ENCODE measurements around the gene BANP. TPM values are rescaled to one million over a fixed set of nuclear protein-coding genes. Genes with fewer than 3 reads are reported as not detected.

The BANP gene
- total RNA-seq, 3 donors from 2014 or later, result 21.9 to 45.4 (median 32.4) TPM

DNA sequence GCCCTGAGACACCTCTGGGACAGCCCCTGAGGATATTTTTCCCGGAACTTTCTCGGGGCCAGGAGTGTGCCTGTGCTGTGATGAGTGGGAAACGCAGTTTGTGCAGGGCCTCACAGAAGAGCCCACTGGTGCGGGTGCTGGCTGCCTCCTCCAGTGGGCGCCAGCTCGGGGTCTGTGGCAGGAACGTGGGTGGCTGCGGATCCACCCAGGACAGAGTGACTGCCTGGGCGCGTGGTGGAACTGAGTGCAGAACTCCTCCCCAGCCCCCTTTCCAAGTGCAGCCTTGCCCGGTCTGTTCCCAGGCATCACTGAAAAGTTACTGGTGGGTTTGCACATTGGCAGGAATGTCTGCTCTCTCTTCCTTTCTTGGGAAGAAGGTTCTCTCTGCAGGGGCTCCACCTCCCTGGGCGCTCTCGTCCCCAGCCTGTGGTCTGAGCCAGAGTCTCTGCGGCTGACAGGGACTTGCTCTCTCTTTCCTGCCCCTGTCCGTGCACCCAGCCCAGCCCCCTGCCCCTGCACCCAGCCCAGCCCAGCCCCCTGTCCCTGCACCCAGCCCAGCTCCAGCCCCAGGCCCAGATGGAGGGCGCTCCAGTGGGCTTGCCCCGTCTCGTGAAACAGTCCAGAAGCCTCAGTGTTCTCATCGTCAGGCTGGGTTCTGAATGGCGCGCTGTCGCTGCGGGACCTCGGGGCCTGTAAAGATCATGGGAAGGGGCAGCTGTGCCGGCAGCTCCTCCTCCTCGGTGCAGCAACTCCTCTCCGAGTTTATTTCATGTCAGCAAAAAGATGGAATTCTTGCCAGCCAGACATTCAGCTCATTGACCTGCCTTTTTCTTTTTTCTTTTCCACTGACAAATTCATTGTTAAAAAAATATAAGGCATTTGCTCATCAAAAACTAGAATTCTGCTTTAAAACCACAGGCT is 117.5 kb downstream of the BANP start:
- Histone ChIP-seq H3K27ac (no peak overlapping the region), H3K4me3 (no peak overlapping the region), H3K36me3 (no peaks in the 10 kb centered on the region), H3K9me3 (no peaks in the 10 kb centered on the region), H3K27me3 (no peaks in the 10 kb centered on the region), H3K4me1 (no peaks in the 10 kb centered on the region)
- no peak for DNase-seq (ENCODE audit: low spot score in 2 of 2)
- TF ChIP-seq POLR2AphosphoS5 (IDR thresholded peaks at IDR 0.05) (no peak), POLR2A (IDR thresholded peaks at IDR 0.05) (no peak)
- TF ChIP-seq, protein P1, sequence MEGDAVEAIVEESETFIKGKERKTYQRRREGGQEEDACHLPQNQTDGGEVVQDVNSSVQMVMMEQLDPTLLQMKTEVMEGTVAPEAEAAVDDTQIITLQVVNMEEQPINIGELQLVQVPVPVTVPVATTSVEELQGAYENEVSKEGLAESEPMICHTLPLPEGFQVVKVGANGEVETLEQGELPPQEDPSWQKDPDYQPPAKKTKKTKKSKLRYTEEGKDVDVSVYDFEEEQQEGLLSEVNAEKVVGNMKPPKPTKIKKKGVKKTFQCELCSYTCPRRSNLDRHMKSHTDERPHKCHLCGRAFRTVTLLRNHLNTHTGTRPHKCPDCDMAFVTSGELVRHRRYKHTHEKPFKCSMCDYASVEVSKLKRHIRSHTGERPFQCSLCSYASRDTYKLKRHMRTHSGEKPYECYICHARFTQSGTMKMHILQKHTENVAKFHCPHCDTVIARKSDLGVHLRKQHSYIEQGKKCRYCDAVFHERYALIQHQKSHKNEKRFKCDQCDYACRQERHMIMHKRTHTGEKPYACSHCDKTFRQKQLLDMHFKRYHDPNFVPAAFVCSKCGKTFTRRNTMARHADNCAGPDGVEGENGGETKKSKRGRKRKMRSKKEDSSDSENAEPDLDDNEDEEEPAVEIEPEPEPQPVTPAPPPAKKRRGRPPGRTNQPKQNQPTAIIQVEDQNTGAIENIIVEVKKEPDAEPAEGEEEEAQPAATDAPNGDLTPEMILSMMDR (IDR thresholded peaks at IDR 0.05), result no peak
- intact Hi-C loops (cut with DNase I; ENCODE audit: low total_unique reads), result no loop called here

DNA sequence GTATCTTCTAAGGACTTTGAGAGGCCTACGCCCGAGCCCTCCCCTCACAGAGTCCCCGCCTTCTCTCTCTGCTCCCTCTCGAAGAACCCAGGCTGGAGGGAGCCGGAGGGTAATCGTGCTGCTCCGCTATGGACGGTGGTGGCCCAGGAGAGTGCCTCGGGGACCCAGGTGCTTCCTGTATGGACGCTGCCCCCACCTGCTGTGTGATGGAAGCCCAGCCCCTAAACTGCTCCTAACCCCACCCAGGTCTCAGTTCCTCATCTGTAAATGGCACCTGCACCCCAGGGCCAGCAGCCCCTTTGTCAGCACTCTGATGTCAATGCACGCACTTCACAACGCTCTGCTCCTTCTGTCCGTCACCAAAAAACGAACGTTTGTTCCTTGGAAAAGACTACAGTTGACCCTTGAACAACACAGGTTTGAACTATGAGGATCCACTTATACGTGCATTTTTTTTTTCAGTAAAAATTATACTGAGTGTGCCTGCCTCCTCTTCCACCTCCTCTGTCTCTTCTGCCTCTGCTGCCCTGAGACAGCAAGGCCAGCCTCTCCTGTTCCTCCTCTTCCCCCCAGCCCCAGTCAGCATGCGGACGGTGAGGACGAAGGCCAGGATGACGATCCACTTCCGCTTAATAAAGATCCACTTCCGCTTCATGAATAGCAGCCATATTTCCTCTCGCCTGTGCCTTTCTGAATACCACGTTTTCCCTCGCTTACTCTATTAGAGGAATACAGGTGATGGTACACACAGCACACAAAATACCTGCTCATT is 118.3 kb downstream of the BANP start:
- no peaks in the 10 kb centered on the region for H3K27me3 ChIP-seq
- no peaks in the 10 kb centered on the region for H3K4me1 ChIP-seq
- H3K4me3 ChIP-seq, result no peak overlapping the region
- TF ChIP-seq POLR2AphosphoS5 (IDR thresholded peaks at IDR 0.05), result no peak
- no peak for TF ChIP-seq POLR2A (IDR thresholded peaks at IDR 0.05)
- TF ChIP-seq, protein P1 (IDR thresholded peaks at IDR 0.05), result no peak
- no peak overlapping the region for H3K27ac ChIP-seq
- no peak for DNase-seq (ENCODE audit: low spot score in 2 of 2)
- H3K9me3 ChIP-seq, result no peaks in the 10 kb centered on the region
- intact Hi-C loops (cut with DNase I; ENCODE audit: low total_unique reads), result no loop called here
- no peaks in the 10 kb centered on the region for H3K36me3 ChIP-seq

DNA sequence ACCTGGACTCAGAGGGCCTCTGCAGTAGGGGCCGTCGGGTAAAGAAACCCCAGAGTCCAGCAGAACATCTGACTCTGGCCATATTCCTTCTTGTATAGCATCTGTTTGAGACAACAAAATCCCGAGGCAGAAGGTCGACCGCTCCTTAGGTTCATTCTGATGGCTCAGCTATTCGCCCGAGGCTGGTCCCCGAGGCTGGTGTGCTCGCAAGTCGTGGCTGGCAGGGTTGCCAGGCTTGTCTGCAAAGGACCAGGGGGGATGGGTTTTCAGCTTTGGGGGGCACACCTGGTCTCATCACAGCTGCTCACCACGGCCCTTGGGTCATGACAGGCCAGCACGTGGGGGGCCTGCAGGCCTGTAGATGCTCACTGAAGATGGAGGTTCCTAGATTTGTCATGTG is 119.1 kb downstream of the BANP start:
- DNase-seq (ENCODE audit: low spot score in 2 of 2), result no peak
- H3K27ac ChIP-seq, result no peak overlapping the region
- no peaks in the 10 kb centered on the region for H3K4me1 ChIP-seq
- no peak for TF ChIP-seq POLR2A (IDR thresholded peaks at IDR 0.05)
- TF ChIP-seq, protein P1 (IDR thresholded peaks at IDR 0.05), result no peak
- TF ChIP-seq POLR2AphosphoS5 (IDR thresholded peaks at IDR 0.05), result no peak
- H3K9me3 ChIP-seq, result no peaks in the 10 kb centered on the region
- H3K36me3 ChIP-seq, result no peaks in the 10 kb centered on the region
- H3K27me3 ChIP-seq, result no peaks in the 10 kb centered on the region
- H3K4me3 ChIP-seq, result no peak overlapping the region
- intact Hi-C loops (cut with DNase I; ENCODE audit: low total_unique reads), result no loop called here

DNA sequence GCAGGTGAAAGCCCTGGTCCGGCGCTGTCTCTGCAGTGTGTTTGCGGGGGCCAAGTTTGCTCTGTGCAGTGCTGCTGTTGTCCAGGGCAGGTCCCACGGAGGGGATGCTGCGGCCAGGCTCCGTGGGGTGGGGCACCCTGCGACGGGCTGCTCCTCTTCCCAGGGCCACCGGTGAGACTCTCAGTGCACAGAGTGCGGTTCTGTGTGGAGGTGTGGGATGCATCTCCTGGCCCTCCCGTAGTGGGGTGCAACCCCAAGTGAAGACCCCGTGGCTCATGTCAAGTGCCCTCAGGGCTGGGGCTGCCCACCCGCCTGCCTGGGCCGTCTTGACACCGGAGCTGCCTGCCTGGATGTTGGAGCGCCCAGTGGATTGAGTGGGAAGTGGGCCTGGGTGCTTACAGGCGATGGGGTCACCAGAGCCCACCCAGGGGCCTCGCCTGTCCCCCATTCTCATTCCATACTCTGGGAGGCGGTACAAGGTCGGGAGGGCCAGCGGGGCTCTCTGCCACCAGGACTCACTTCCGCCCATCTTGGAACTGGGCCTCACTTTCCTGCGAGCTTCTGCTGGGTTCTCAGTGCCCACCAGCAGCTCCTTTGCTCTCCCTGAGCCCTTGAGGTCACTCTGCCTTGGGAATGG is 119.9 kb downstream of the BANP start:
- intact Hi-C loops (cut with DNase I; ENCODE audit: low total_unique reads), result no loop called here
- TF ChIP-seq, protein P1 (IDR thresholded peaks at IDR 0.05), result no peak
- TF ChIP-seq POLR2A (IDR thresholded peaks at IDR 0.05) (no peak), POLR2AphosphoS5 (IDR thresholded peaks at IDR 0.05) (no peak)
- Histone ChIP-seq H3K27me3 (no peaks in the 10 kb centered on the region), H3K36me3 (no peaks in the 10 kb centered on the region), H3K27ac (no peak overlapping the region), H3K9me3 (no peaks in the 10 kb centered on the region), H3K4me1 (no peaks in the 10 kb centered on the region), H3K4me3 (no peak overlapping the region)
- no peak for DNase-seq (ENCODE audit: low spot score in 2 of 2)

Measured in breast epithelium (tissue), 4 donors.